Endothelial cell (in vitro differentiated cells): ENCODE results near the gene IPP. TPM values are rescaled to one million over a fixed set of nuclear protein-coding genes. Genes with fewer than 3 reads are reported as not detected.

Experiments
- DNase-seq: peaks from one replicate; pipeline ENCODE4 v3.0.0; 2021; ENCODE audit warnings: low spot score
- H3K27ac Mint-ChIP-seq: one replicate; pipeline ENCODE4 v1.8.0; 2021; ENCODE audit warnings: mixed read lengths, inconsistent platforms; ENCODE audit not compliant: unreplicated experiment
- H3K27me3 Mint-ChIP-seq: one replicate; pipeline ENCODE4 v1.8.0; 2021; ENCODE audit warnings: mild to moderate bottlenecking, moderate library complexity, mixed read lengths, inconsistent platforms; ENCODE audit not compliant: unreplicated experiment
- H3K36me3 Mint-ChIP-seq: one replicate; pipeline ENCODE4 v1.8.0; 2021; ENCODE audit warnings: mild to moderate bottlenecking, low read depth, mixed read lengths, inconsistent platforms; ENCODE audit not compliant: unreplicated experiment
- H3K4me1 Mint-ChIP-seq: one replicate; pipeline ENCODE4 v1.8.0; 2021; ENCODE audit warnings: mild to moderate bottlenecking, mixed read lengths, inconsistent platforms; ENCODE audit not compliant: unreplicated experiment
- H3K4me3 Mint-ChIP-seq: one replicate; pipeline ENCODE4 v1.8.0; 2021; ENCODE audit warnings: mild to moderate bottlenecking, mixed read lengths, inconsistent platforms; ENCODE audit not compliant: unreplicated experiment
- H3K9me3 Mint-ChIP-seq: one replicate; pipeline ENCODE4 v1.8.0; 2021; ENCODE audit warnings: mixed read lengths, inconsistent platforms; ENCODE audit not compliant: unreplicated experiment
- CTCF ChIP-seq: fragments of 200-600 bp; sonication (generic); IDR thresholded peaks from one replicate; pipeline ENCODE4 v1.5.0; 2021; ENCODE audit warnings: antibody characterized with exemption; ENCODE audit not compliant: unreplicated experiment
- total RNA-seq: library from RNA; stranded (reverse); fragmentation: NEBNext Ultra II Directional; extraction: Animal tissue kit (Norgen Biotek cat#: 25700); gene quantifications from one replicate; pipeline ENCODE4 v1.2.1, GENCODE V29; 2021; ENCODE audit not compliant: unreplicated experiment

IPP gene
- total RNA-seq, 1 donor from 2014 or later = 9.3 TPM

DNA sequence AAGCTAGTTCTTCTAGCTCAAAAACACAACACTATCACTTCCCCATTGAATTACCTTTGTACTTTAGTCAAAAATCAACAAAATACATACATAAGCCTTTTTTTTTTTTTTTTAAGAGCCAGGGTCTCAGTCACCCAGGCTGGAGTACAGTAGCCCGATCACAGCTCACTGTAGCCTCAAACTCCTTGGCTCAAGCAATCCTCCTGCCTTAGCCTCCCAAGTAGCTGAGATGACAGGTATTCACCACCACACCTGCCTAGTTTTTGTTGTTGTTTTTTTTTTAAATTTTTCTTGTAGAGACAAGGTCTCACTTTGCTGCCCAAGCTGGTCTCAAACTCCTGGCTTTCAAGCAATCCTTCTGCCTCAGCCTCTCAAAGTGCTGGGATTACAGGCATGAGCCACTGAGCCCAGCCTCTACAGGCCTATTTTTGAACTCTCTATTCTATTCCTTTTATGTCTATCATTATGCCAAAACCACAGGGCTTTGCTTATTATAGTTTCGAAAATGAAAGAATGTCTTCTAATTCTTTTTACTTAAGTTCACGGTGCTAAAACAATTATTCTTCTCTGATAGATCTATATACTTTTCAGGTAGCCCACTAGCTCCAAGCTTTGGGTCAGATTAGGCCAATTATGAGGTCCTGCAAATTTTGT, 93.8 kb downstream of the IPP start:
- Mint-ChIP-seq H3K36me3 (peaks cover 17% of the 10 kb centered on the region), H3K4me1 (no peaks in the 10 kb centered on the region), H3K4me3 (no peak overlapping the region), H3K27me3 (no peaks in the 10 kb centered on the region), H3K27ac (no peak overlapping the region), H3K9me3 (no peaks in the 10 kb centered on the region)
- no peak for DNase-seq
- no peak for TF ChIP-seq CTCF

- H3K36me3 Mint-ChIP-seq = peaks cover 19% of the 10 kb centered on the region
- H3K9me3 Mint-ChIP-seq = no peaks in the 10 kb centered on the region
- no peaks in the 10 kb centered on the region for H3K4me1 Mint-ChIP-seq
- no peak overlapping the region for H3K27ac Mint-ChIP-seq
- H3K27me3 Mint-ChIP-seq = no peaks in the 10 kb centered on the region
- TF ChIP-seq CTCF = no peak
- H3K4me3 Mint-ChIP-seq = no peak overlapping the region
- no peak for DNase-seq
Measured at GRCh38 chr1:45654540-45655280, 95.7 kb downstream of the IPP start.

Other genes with a start within 250 kb of the IPP start
- 325 TPM for gene PRDX1, start 228.8 kb downstream of the IPP start, total RNA-seq
- gene AKR1A1, start 199.8 kb downstream of the IPP start, total RNA-seq = 125 TPM
- 149 TPM for gene NASP, start 166.6 kb downstream of the IPP start, total RNA-seq
- 3.9 TPM for gene CCDC17, start 126.6 kb downstream of the IPP start, total RNA-seq
- 102 TPM for gene GPBP1L1, start 64.1 kb downstream of the IPP start, total RNA-seq
- 27.8 TPM for gene TMEM69, start 62.5 kb downstream of the IPP start, total RNA-seq
- gene MAST2, start 53.0 kb upstream of the IPP start, total RNA-seq = 27.6 TPM